IMR-90 (cell line): ENCODE measurements around the gene MPZL1. TPM values are rescaled to one million over a fixed set of nuclear protein-coding genes. Genes with fewer than 3 reads are reported as not detected.

Experiments
- ATAC-seq: fragments of 200-7000 bp; cut with Tn5 transposase; 2 replicates; pipeline ENCODE4 v1.9.1; 2020; ENCODE audit warnings: low read depth, mild to moderate bottlenecking, moderate library complexity
- BruUV-seq: library from RNA; stranded (reverse); fragments of 400-500 nt; replicated peaks from 2 replicates; lab custom pipeline; 2021; lab: Mats Ljungman, UMichigan
- CTCF ChIA-PET: fragments of 300-600 bp; formaldehyde crosslinking; extraction: SDS; loops from one replicate; lab custom pipeline; 2021; ENCODE audit warnings: antibody characterized with exemption; lab: Yijun Ruan, JAX
- POLR2A ChIA-PET: fragments of 300-600 bp; sonication (Branson Sonifier 250); formaldehyde crosslinking; loops from one replicate; lab custom pipeline; 2022; ENCODE audit warnings: antibody characterized with exemption; ENCODE audit not compliant: unreplicated experiment; lab: Charles Lee
- DNase-seq: peaks from one replicate; pipeline ENCODE4 v3.0.0; 2013
- H2AFZ ChIP-seq: replicated peaks from 2 replicates; pipeline ENCODE3; 2013; ENCODE audit warnings: low read length, mild to moderate bottlenecking; ENCODE audit not compliant: poor library complexity
- H2AK5ac ChIP-seq: 2 replicates; pipeline ENCODE4 v1.6.1; 2013; ENCODE audit warnings: low read depth, low read length, inconsistent platforms
- H2AK9ac ChIP-seq: replicated peaks from 2 replicates; pipeline ENCODE3; 2013; ENCODE audit warnings: mild to moderate bottlenecking, low read depth, low read length, moderate library complexity; ENCODE audit not compliant: poor library complexity
- H2BK120ac ChIP-seq: 2 replicates; pipeline ENCODE4 v1.6.1; 2013; ENCODE audit warnings: low read depth, low read length, inconsistent platforms
- H2BK15ac ChIP-seq: 3 replicates; pipeline ENCODE4 v1.6.1; 2013; ENCODE audit warnings: low read depth, low read length, inconsistent platforms
- H2BK20ac ChIP-seq: 2 replicates; pipeline ENCODE4 v1.6.1; 2013; ENCODE audit warnings: low read depth, mild to moderate bottlenecking, inconsistent platforms, low read length, moderate library complexity
- H2BK5ac ChIP-seq: 2 replicates; pipeline ENCODE4 v1.6.1; 2013; ENCODE audit warnings: mild to moderate bottlenecking, low read depth, low read length, inconsistent platforms; ENCODE audit not compliant: poor library complexity, severe bottlenecking
- H3K14ac ChIP-seq: replicated peaks from 2 replicates; pipeline ENCODE4 v1.6.1; 2013; ENCODE audit warnings: low read depth, low read length, inconsistent platforms
- H3K18ac ChIP-seq: 2 replicates; pipeline ENCODE4 v1.6.1; 2013; ENCODE audit warnings: low read depth, low read length, control low read depth
- H3K23ac ChIP-seq: 2 replicates; pipeline ENCODE4 v1.6.1; 2013; ENCODE audit warnings: low read depth, low read length, inconsistent platforms
- H3K27ac ChIP-seq: 2 replicates; pipeline ENCODE4 v1.5.1; 2013; ENCODE audit warnings: mild to moderate bottlenecking, control low read depth, low read length; ENCODE audit not compliant: insufficient read depth
- H3K27me3 ChIP-seq: 2 replicates; pipeline ENCODE4 v1.6.1; 2013; ENCODE audit warnings: low read length; ENCODE audit not compliant: control insufficient read depth, insufficient read depth
- H3K36me3 ChIP-seq: 2 replicates; pipeline ENCODE4 v1.6.1; 2013; ENCODE audit warnings: low read length, mixed read lengths; ENCODE audit not compliant: control insufficient read depth, insufficient read depth
- H3K4ac ChIP-seq: 2 replicates; pipeline ENCODE4 v1.6.1; 2013; ENCODE audit warnings: low read depth, low read length, inconsistent platforms
- H3K4me1 ChIP-seq: 2 replicates; pipeline ENCODE4 v1.6.1; 2013; ENCODE audit warnings: low read length, mixed read lengths; ENCODE audit not compliant: control insufficient read depth, insufficient read depth
- H3K4me2 ChIP-seq: 2 replicates; pipeline ENCODE4 v1.6.1; 2013; ENCODE audit warnings: low read depth, mild to moderate bottlenecking, control low read depth, low read length, moderate library complexity
- H3K4me3 ChIP-seq: 2 replicates; pipeline ENCODE4 v1.5.1; 2013; ENCODE audit warnings: low read depth, mild to moderate bottlenecking, control low read depth, low read length, moderate library complexity; ENCODE audit not compliant: insufficient read depth
- H3K56ac ChIP-seq: 2 replicates; pipeline ENCODE4 v1.6.1; 2013; ENCODE audit warnings: low read length, inconsistent platforms; ENCODE audit not compliant: insufficient read depth; ENCODE audit errors: extremely low read depth
- H3K79me1 ChIP-seq, 2 experiments: 2 replicates each; pipeline ENCODE4 v1.6.1; 2013; ENCODE audit warnings: low read length in 2 of 2, inconsistent platforms in 1 of 2, low read depth in 1 of 2
- H3K9ac ChIP-seq: 2 replicates; pipeline ENCODE4 v1.6.1; 2013; ENCODE audit warnings: low read depth, low read length, control low read depth
- H3K9me1 ChIP-seq: 2 replicates; pipeline ENCODE4 v1.6.1; 2013; ENCODE audit warnings: low read length, inconsistent platforms; ENCODE audit not compliant: insufficient read depth
- H3K9me3 ChIP-seq: 2 replicates; pipeline ENCODE4 v1.6.1; 2013; ENCODE audit warnings: low read length; ENCODE audit not compliant: control insufficient read depth, insufficient read depth
- H4K20me1 ChIP-seq: 2 replicates; pipeline ENCODE4 v1.6.1; 2013; ENCODE audit warnings: low read length, inconsistent platforms; ENCODE audit not compliant: insufficient read depth
- H4K5ac ChIP-seq: 2 replicates; pipeline ENCODE4 v1.6.1; 2013; ENCODE audit warnings: mild to moderate bottlenecking, low read depth, low read length, control low read depth
- H4K8ac ChIP-seq, 2 experiments: 2 replicates each; pipeline ENCODE4 v1.6.1; 2013; ENCODE audit warnings: low read depth in 2 of 2, low read length in 2 of 2, control low read depth in 1 of 2, inconsistent platforms in 1 of 2
- H4K91ac ChIP-seq: 2 replicates; pipeline ENCODE4 v1.6.1; 2013; ENCODE audit warnings: low read depth, low read length, inconsistent platforms; ENCODE audit not compliant: insufficient read depth
- CHD1 ChIP-seq: IDR thresholded peaks from 2 replicates; pipeline ENCODE4 v1.6.1; 2012; ENCODE audit warnings: low read depth, low read length, improper control_type of control experiment
- RCOR1 ChIP-seq: IDR thresholded peaks from 2 replicates; pipeline ENCODE4 v1.6.1; 2012; ENCODE audit warnings: mild to moderate bottlenecking, low read length, improper control_type of control experiment; ENCODE audit not compliant: insufficient replicate concordance
- RFX5 ChIP-seq: IDR thresholded peaks from 2 replicates; pipeline ENCODE4 v1.8.0; 2012; ENCODE audit warnings: low read depth, mild to moderate bottlenecking, low read length, moderate library complexity
- WGBS, 2 experiments: methylation state at CpG; one replicate each; pipeline versions ENCODE4 v1.1.5 to v1.1.7; 2013; ENCODE audit warnings: missing lambda C conversion rate in 2 of 2; ENCODE audit not compliant: insufficient read length in 1 of 2; ENCODE audit errors: extremely low coverage in 2 of 2; 5-methylcytosine and 5-hydroxymethylcytosine counted together
- dilution Hi-C: fragments of 300-500 bp; cut with HindIII; formaldehyde crosslinking; loops from one replicate; pipeline ENCODE4 v1.14.3; 2018; ENCODE audit warnings: low sequenced_read_pairs; ENCODE audit not compliant: unreplicated experiment
- in situ Hi-C: fragments of 300-500 bp; cut with MboI; formaldehyde crosslinking; loops from 3 replicates; pipeline ENCODE4 v1.14.3; 2019; ENCODE audit warnings: low sequenced_read_pairs, inconsistent platforms, mixed read lengths
- intact Hi-C: fragments of 100-400 bp; cut with micrococcal nuclease; formaldehyde crosslinking; loops from 2 replicates; pipeline ENCODE4 v1.10.0; 2022
- polyA plus RNA-seq, 3 experiments: library from polyadenylated mRNA; depleted of rRNA; stranded (reverse); fragments of >200 nt; gene quantifications; 2 replicates each; pipeline ENCODE4 v1.2.3, GENCODE V29; 2012; ENCODE audit warnings: low replicate concordance in 1 of 3
- total RNA-seq: library from RNA; depleted of rRNA; stranded (reverse); fragments of >200 nt; gene quantifications from 2 replicates; pipeline ENCODE4 v1.2.3, GENCODE V29; 2012

Gene MPZL1
- total and polyA plus RNA-seq, 2 of the 4 experiments (the other 2 are of a cell fraction), result 55.3 to 87.3 TPM

GRCh38 chr1:167737169-167737568, 15.4 kb downstream of the MPZL1 start:
- WGBS, 2 experiments, result no CpG with 5 or more reads among the region's 4 CpGs
- Histone ChIP-seq H4K5ac (no peak overlapping the region), H3K27ac (no peak overlapping the region), H3K79me1 (peaks cover 37 to 84% of the 10 kb centered on the region in 2 experiments), H3K9me3 (no peaks in the 10 kb centered on the region), H3K4me2 (no peak overlapping the region), H3K9ac (no peak overlapping the region), H3K4me3 (no peak overlapping the region), H3K4ac (no peak overlapping the region), H4K20me1 (peaks cover 89% of the 10 kb centered on the region), H3K27me3 (no peaks in the 10 kb centered on the region), H4K91ac (no peak overlapping the region), H3K9me1 (peaks cover 12% of the 10 kb centered on the region; the same call in 1 of the 2 replicates), H3K4me1 (peaks cover 1% of the 10 kb centered on the region; the same call in 1 of the 2 replicates), H3K14ac (no peak overlapping the region), H2AFZ (no peak overlapping the region), H2BK20ac (no peak overlapping the region), H2BK120ac (no peak overlapping the region), H2BK5ac (no peak overlapping the region), H2BK15ac (no peak overlapping the region), H2AK9ac (no peak overlapping the region), H3K56ac (no peak overlapping the region), H4K8ac (no peak overlapping the region), H3K23ac (no peak overlapping the region), H3K18ac (no peak overlapping the region), H3K36me3 (peaks cover 4% of the 10 kb centered on the region), H2AK5ac (no peak overlapping the region)
- in situ Hi-C loops, result no loop called here
- BruUV-seq, result no TSS peak
- no peak for TF ChIP-seq RFX5
- no peak for TF ChIP-seq RCOR1
- no peak for TF ChIP-seq CHD1
- POLR2A ChIA-PET, result no interaction called here
- DNase-seq (no peak), ATAC-seq (no peak)
- intact Hi-C loops, result no loop called here
- CTCF ChIA-PET, result no interaction called here
- dilution Hi-C loops, result no loop called here
